ENCODE results near the gene PIMREG.

Gene PIMREG

DNA sequence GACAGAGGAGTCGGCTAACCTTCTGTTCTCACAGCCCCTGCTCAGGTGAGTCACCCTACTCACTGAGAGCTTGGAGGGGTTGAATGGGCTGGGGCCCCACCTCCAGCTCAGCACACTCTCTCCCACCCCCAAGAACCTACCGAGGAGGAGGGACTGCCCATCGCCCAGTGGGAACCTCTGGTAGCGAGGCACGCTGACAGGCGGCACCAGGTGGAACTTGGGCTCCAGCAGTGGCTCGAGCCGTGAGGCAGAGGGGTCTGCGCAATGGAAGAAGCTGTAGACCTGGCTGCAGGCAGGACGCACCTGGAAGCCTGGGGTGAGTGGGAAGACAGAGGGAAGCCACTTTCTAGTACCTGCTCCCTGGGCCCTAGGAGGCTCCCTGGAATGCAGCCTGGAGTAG lies 28.3 kb downstream of the PIMREG start:
- ChIA-PET CTCF (interaction anchor here (0.7 to 2.8 kb wide), 14 partner anchors 8 to 329 kb away, joined by 3 to 14 read pairs (median 4); partner anchors contain the start of genes C17orf100 and MED31), POLR2A (no interaction called here)
- Histone ChIP-seq H3K36me3 (ENCODE audit: control insufficient read depth in 4 of 4, insufficient read depth in 4 of 4, low read length in 3 of 4) (no peaks in the 10 kb centered on the region), H3K27ac (ENCODE audit: insufficient read depth in 1 of 2, low read depth in 1 of 2, low read length in 2 of 2, poor library complexity in 1 of 2, severe bottlenecking in 2 of 2) (no peak overlapping the region), H3K27me3 (replicated peaks in 2 of 5; ENCODE audit: control insufficient read depth in 4 of 5, insufficient read depth in 5 of 5, low read length in 4 of 5) (peaks cover 0 to 6% (median 0%) of the 10 kb centered on the region in 5 experiments), H3K4me1 (ENCODE audit: control extremely low read depth in 1 of 4, control insufficient read depth in 4 of 4, insufficient read depth in 4 of 4, low read length in 3 of 4) (no peaks in the 10 kb centered on the region), H3K4me3 (ENCODE audit: control insufficient read depth in 1 of 7, extremely low read depth in 1 of 7, insufficient read depth in 4 of 7, low read depth in 2 of 7, low read length in 6 of 7) (no peak overlapping the region), H3K9me3 (ENCODE audit: control extremely low read depth in 1 of 5, control insufficient read depth in 4 of 5, insufficient read depth in 2 of 5, low read depth in 1 of 5, low read length in 4 of 5) (no peaks in the 10 kb centered on the region)
- DNase-seq = no peak
- WGBS (ENCODE audit: insufficient coverage) = 95% methylated on average over 4 of the region's 10 CpGs

DNA sequence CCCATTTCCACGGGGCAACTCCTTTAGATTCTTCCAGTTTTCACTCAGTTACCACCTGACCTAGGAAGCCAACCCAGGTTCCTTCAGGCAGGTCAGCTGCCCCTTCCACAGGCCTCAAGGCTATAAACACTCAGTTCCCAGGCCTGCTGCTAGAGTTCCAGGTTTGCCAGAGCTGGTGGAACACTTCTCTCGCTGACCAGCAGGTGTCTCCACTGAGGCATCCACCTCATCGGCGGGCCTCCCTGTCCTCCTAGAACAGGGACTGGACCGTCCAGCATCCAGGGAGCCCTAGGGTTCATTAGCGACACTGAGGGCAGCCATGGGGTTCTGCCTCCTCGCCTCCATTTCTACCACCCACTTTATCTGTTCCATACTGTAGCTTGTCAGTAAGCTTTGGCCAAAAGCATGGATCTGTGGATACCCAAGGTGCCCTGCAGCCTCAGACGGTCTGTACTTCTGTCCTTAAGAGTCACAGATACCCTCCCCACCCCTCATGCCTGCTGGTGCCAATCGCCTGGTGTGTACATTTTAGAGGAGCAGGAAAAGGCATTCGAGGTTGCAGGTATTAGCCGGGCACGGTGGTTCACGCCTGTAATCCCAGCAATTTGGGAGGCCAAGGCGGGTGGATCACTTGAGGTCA lies 29.0 kb downstream of the PIMREG start:
- WGBS (ENCODE audit: insufficient coverage) = 52% methylated on average over 13 of the region's 14 CpGs
- H3K36me3 ChIP-seq (ENCODE audit: control insufficient read depth in 4 of 4, insufficient read depth in 4 of 4, low read length in 3 of 4) = no peaks in the 10 kb centered on the region
- H3K9me3 ChIP-seq (ENCODE audit: control extremely low read depth in 1 of 5, control insufficient read depth in 4 of 5, insufficient read depth in 2 of 5, low read depth in 1 of 5, low read length in 4 of 5) = no peaks in the 10 kb centered on the region
- no peak overlapping the region for H3K27ac ChIP-seq (ENCODE audit: insufficient read depth in 1 of 2, low read depth in 1 of 2, low read length in 2 of 2, poor library complexity in 1 of 2, severe bottlenecking in 2 of 2)
- ChIA-PET CTCF (interaction anchor here (0.7 to 2.8 kb wide), 16 partner anchors 9 to 328 kb away, joined by 3 to 14 read pairs (median 3); partner anchors contain the start of genes C17orf100 and MED31), POLR2A (interaction anchor here (0.7 kb wide), 1 partner anchor 18 kb away, joined by 3 read pairs; no protein-coding TSS in a partner anchor)
- peaks cover 0 to 6% (median 0%) of the 10 kb centered on the region in 5 experiments for H3K27me3 ChIP-seq (replicated peaks in 2 of 5; ENCODE audit: control insufficient read depth in 4 of 5, insufficient read depth in 5 of 5, low read length in 4 of 5)
- H3K4me1 ChIP-seq (ENCODE audit: control extremely low read depth in 1 of 4, control insufficient read depth in 4 of 4, insufficient read depth in 4 of 4, low read length in 3 of 4) = no peaks in the 10 kb centered on the region
- peak; percentile 43 to 66 (median 59) for DNase-seq
- H3K4me3 ChIP-seq (ENCODE audit: control insufficient read depth in 1 of 7, extremely low read depth in 1 of 7, insufficient read depth in 4 of 7, low read depth in 2 of 7, low read length in 6 of 7) = no peak overlapping the region

DNA sequence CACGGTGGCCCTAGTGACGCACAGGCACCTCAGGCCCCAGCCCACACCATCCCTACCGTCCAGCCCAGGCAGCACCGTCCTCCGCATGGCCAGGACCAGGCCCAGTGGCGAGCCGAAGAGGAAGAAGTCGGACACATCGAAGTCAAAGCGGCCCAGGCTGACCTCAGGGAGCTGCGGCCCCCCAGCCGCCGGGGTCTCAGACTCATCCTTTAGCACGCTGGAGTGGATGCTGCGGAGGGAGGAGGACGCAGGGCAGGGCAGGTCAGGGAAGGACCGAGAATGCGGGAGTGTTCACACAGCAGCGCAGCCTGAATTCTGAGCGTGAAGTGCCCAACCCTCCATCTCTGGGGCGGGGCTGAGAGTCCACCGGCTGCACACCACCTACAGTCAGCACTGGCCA lies 30.1 kb downstream of the PIMREG start:
- ChIA-PET CTCF (interaction anchor here (1.1 to 1.2 kb wide), 2 partner anchors 19 to 100 kb away, joined by 3 read pairs; no protein-coding TSS in a partner anchor), POLR2A (interaction anchor here (0.6 kb wide), 1 partner anchor 668 kb away, joined by 3 read pairs; no protein-coding TSS in a partner anchor)
- 96% methylated on average over 20 of the region's 22 CpGs for WGBS (ENCODE audit: insufficient coverage)

DNA sequence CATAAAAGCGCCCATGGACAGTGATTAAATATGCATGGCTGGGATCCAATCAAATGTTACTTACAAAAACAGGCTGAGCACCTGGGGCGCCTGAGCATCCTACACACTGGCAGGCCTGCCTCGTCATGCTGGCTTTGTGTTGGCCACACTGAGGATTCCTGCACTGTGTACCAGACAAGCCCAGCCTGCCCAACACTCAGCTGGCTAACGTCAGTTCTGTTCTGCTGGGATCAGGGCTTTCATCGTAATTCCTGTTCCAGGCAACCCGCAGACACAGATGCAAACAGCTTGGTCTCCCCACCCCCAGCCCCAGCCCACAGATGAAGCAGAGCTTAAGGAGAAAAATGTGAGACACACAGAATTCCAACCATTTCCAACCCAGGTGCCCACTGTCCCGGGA lies 30.7 kb downstream of the PIMREG start:
- ChIA-PET CTCF (interaction anchor here (1.0 to 1.9 kb wide), 2 partner anchors 14 to 173 kb away, joined by 5 to 11 read pairs; no protein-coding TSS in a partner anchor), POLR2A (no interaction called here)
- peaks cover 0 to 8% (median 0%) of the 10 kb centered on the region in 5 experiments for H3K27me3 ChIP-seq (replicated peaks in 2 of 5; ENCODE audit: control insufficient read depth in 4 of 5, insufficient read depth in 5 of 5, low read length in 4 of 5)
- H3K36me3 ChIP-seq (ENCODE audit: control insufficient read depth in 4 of 4, insufficient read depth in 4 of 4, low read length in 3 of 4) = no peaks in the 10 kb centered on the region
- WGBS (ENCODE audit: insufficient coverage) = 92% methylated on average over 6 of the region's 7 CpGs
- no peaks in the 10 kb centered on the region for H3K4me1 ChIP-seq (ENCODE audit: control extremely low read depth in 1 of 4, control insufficient read depth in 4 of 4, insufficient read depth in 4 of 4, low read length in 3 of 4)
- H3K27ac ChIP-seq (ENCODE audit: insufficient read depth in 1 of 2, low read depth in 1 of 2, low read length in 2 of 2, poor library complexity in 1 of 2, severe bottlenecking in 2 of 2) = no peak overlapping the region
- no peaks in the 10 kb centered on the region for H3K9me3 ChIP-seq (ENCODE audit: control extremely low read depth in 1 of 5, control insufficient read depth in 4 of 5, insufficient read depth in 2 of 5, low read depth in 1 of 5, low read length in 4 of 5)
- DNase-seq = no peak
- no peak overlapping the region for H3K4me3 ChIP-seq (ENCODE audit: control insufficient read depth in 1 of 7, extremely low read depth in 1 of 7, insufficient read depth in 4 of 7, low read depth in 2 of 7, low read length in 6 of 7)

More for the DNA sequence above, 30.1 kb downstream of the PIMREG start:
- H3K9me3 ChIP-seq (ENCODE audit: control extremely low read depth in 1 of 5, control insufficient read depth in 4 of 5, insufficient read depth in 2 of 5, low read depth in 1 of 5, low read length in 4 of 5) = no peaks in the 10 kb centered on the region
- H3K36me3 ChIP-seq (ENCODE audit: control insufficient read depth in 4 of 4, insufficient read depth in 4 of 4, low read length in 3 of 4) = no peaks in the 10 kb centered on the region
- H3K27me3 ChIP-seq (replicated peaks in 2 of 5; ENCODE audit: control insufficient read depth in 4 of 5, insufficient read depth in 5 of 5, low read length in 4 of 5) = peaks cover 0 to 8% (median 0%) of the 10 kb centered on the region in 5 experiments
- H3K4me1 ChIP-seq (ENCODE audit: control extremely low read depth in 1 of 4, control insufficient read depth in 4 of 4, insufficient read depth in 4 of 4, low read length in 3 of 4) = no peaks in the 10 kb centered on the region
- no peak for DNase-seq
- H3K27ac ChIP-seq (ENCODE audit: insufficient read depth in 1 of 2, low read depth in 1 of 2, low read length in 2 of 2, poor library complexity in 1 of 2, severe bottlenecking in 2 of 2) = no peak overlapping the region
- H3K4me3 ChIP-seq (ENCODE audit: control insufficient read depth in 1 of 7, extremely low read depth in 1 of 7, insufficient read depth in 4 of 7, low read depth in 2 of 7, low read length in 6 of 7) = no peak overlapping the region

DNA sequence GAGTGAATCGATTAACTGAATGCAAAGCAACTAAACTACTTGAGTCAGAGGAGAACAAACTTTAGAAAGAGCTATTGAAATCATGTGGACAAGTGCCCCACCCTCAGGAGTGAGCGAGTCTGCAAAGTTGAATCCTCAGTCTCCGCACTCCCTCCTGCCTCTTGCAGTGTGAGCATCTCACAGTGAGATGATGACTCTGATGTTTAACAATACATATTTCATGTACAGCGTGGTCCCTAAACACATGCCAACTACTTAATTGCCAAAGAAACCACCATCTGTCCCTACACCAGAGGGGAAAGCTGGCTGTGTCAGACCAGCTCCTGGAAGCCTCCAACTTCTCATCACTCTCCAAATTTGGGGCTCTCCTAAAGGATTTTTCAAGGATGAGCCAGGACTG lies 31.2 kb downstream of the PIMREG start:
- DNase-seq = no peak
- ChIA-PET CTCF (interaction anchor here (1.0 to 1.9 kb wide), 2 partner anchors 14 to 173 kb away, joined by 5 to 11 read pairs; no protein-coding TSS in a partner anchor), POLR2A (interaction anchor here (0.6 kb wide), 1 partner anchor 175 kb away, joined by 3 read pairs; no protein-coding TSS in a partner anchor)

DNA sequence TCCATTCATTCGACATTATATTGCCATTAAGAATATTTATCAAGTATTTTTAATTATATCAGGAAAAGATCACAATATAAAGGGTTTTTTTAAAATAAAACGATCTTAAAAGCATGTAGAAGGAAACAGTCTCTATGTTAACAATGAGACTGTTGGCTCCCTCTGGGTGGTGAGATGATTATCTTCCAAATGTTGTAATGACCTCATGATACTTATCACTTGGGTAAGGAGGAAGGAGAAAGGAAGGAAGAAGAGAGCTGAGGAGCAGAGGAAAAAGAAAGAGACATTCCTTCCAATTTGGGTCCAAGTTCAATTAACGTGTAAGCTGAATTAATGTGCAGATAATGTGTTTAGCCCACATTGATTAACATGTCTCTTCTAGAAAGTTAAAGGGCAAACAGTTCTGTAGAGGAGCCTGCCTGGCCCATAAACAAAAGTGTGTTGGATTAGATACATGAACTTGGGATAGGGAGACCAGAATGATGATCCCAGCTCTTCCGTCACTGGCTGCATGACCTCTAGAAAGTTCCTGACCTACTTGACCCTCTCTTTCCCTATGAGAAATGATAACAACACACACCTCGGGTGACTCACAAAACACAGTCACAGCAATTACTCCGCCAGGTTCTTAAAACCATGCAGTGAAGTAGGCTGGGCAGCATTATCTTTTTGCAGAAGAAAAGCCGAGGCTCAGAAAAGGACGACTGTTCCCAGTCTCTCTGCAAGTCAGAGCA lies 32.0 kb downstream of the PIMREG start:
- no peak overlapping the region for H3K27ac ChIP-seq (ENCODE audit: insufficient read depth in 1 of 2, low read depth in 1 of 2, low read length in 2 of 2, poor library complexity in 1 of 2, severe bottlenecking in 2 of 2)
- WGBS (ENCODE audit: insufficient coverage) = 95% methylated on average over 5 of the region's 8 CpGs
- no peak for DNase-seq
- no peaks in the 10 kb centered on the region for H3K36me3 ChIP-seq (ENCODE audit: control insufficient read depth in 4 of 4, insufficient read depth in 4 of 4, low read length in 3 of 4)
- no peaks in the 10 kb centered on the region for H3K4me1 ChIP-seq (ENCODE audit: control extremely low read depth in 1 of 4, control insufficient read depth in 4 of 4, insufficient read depth in 4 of 4, low read length in 3 of 4)
- no peak overlapping the region for H3K4me3 ChIP-seq (ENCODE audit: control insufficient read depth in 1 of 7, extremely low read depth in 1 of 7, insufficient read depth in 4 of 7, low read depth in 2 of 7, low read length in 6 of 7)
- H3K27me3 ChIP-seq (replicated peaks in 2 of 5; ENCODE audit: control insufficient read depth in 4 of 5, insufficient read depth in 5 of 5, low read length in 4 of 5) = peaks cover 0 to 8% (median 3%) of the 10 kb centered on the region in 5 experiments
- ChIA-PET CTCF (interaction anchor here (1.9 kb wide), 1 partner anchor 172 kb away, joined by 11 read pairs; no protein-coding TSS in a partner anchor), POLR2A (interaction anchor here (0.6 kb wide), 1 partner anchor 174 kb away, joined by 3 read pairs; no protein-coding TSS in a partner anchor)
- H3K9me3 ChIP-seq (ENCODE audit: control extremely low read depth in 1 of 5, control insufficient read depth in 4 of 5, insufficient read depth in 2 of 5, low read depth in 1 of 5, low read length in 4 of 5) = no peaks in the 10 kb centered on the region

More for the DNA sequence above, 31.2 kb downstream of the PIMREG start:
- WGBS (ENCODE audit: insufficient coverage) = 96% methylated on average over 4 of the region's 4 CpGs
- no peaks in the 10 kb centered on the region for H3K36me3 ChIP-seq (ENCODE audit: control insufficient read depth in 4 of 4, insufficient read depth in 4 of 4, low read length in 3 of 4)
- H3K4me1 ChIP-seq (ENCODE audit: control extremely low read depth in 1 of 4, control insufficient read depth in 4 of 4, insufficient read depth in 4 of 4, low read length in 3 of 4) = no peaks in the 10 kb centered on the region
- H3K27ac ChIP-seq (ENCODE audit: insufficient read depth in 1 of 2, low read depth in 1 of 2, low read length in 2 of 2, poor library complexity in 1 of 2, severe bottlenecking in 2 of 2) = no peak overlapping the region
- H3K27me3 ChIP-seq (replicated peaks in 2 of 5; ENCODE audit: control insufficient read depth in 4 of 5, insufficient read depth in 5 of 5, low read length in 4 of 5) = peaks cover 0 to 8% (median 2%) of the 10 kb centered on the region in 5 experiments
- H3K9me3 ChIP-seq (ENCODE audit: control extremely low read depth in 1 of 5, control insufficient read depth in 4 of 5, insufficient read depth in 2 of 5, low read depth in 1 of 5, low read length in 4 of 5) = no peaks in the 10 kb centered on the region
- H3K4me3 ChIP-seq (ENCODE audit: control insufficient read depth in 1 of 7, extremely low read depth in 1 of 7, insufficient read depth in 4 of 7, low read depth in 2 of 7, low read length in 6 of 7) = no peak overlapping the region
